Measurements from ENCODE around the gene ADAMTS19.
A peak's percentile ranks its signal among the peaks of the same experiment; 100 is the strongest.

The ADAMTS19 gene

GRCh38 chr5:129459450-129459776 lies 685 bp upstream of the ADAMTS19 start:
- peaks cover 56% of the 10 kb centered on the region for H3K27me3 Mint-ChIP-seq
- peaks cover under 1% of the 10 kb centered on the region for H3K9me3 Mint-ChIP-seq
- no peak overlapping the region for H3K27ac Mint-ChIP-seq
- H3K4me3 Mint-ChIP-seq, result no peak overlapping the region
- H3K36me3 Mint-ChIP-seq, result no peaks in the 10 kb centered on the region
- no peak for ATAC-seq
- H3K4me1 Mint-ChIP-seq, result peaks cover 13% of the 10 kb centered on the region

- no peak for ATAC-seq
- H3K4me3 Mint-ChIP-seq, result peak overlapping the region; percentile 57
- no peaks in the 10 kb centered on the region for H3K9me3 Mint-ChIP-seq
- no peak overlapping the region for H3K27ac Mint-ChIP-seq
- peaks cover 56% of the 10 kb centered on the region for H3K27me3 Mint-ChIP-seq
- no peaks in the 10 kb centered on the region for H3K36me3 Mint-ChIP-seq
- peaks cover 13% of the 10 kb centered on the region for H3K4me1 Mint-ChIP-seq
These were observed 506 bp downstream of the ADAMTS19 start for GRCh38 chr5:129460672-129460935.

- H3K4me1 Mint-ChIP-seq, result peaks cover 13% of the 10 kb centered on the region
- no peak for ATAC-seq
- H3K27me3 Mint-ChIP-seq, result peaks cover 56% of the 10 kb centered on the region
- no peak overlapping the region for H3K27ac Mint-ChIP-seq
- no peaks in the 10 kb centered on the region for H3K9me3 Mint-ChIP-seq
- H3K36me3 Mint-ChIP-seq, result no peaks in the 10 kb centered on the region
- no peak overlapping the region for H3K4me3 Mint-ChIP-seq
These were observed 1.0 kb downstream of the ADAMTS19 start for GRCh38 chr5:129460936-129461710.

- no peak overlapping the region for H3K27ac Mint-ChIP-seq
- no peaks in the 10 kb centered on the region for H3K36me3 Mint-ChIP-seq
- no peak for ATAC-seq
- peaks cover 13% of the 10 kb centered on the region for H3K4me1 Mint-ChIP-seq
- H3K27me3 Mint-ChIP-seq, result peaks cover 51% of the 10 kb centered on the region
- peak overlapping the region; percentile 59 for H3K4me3 Mint-ChIP-seq
- no peaks in the 10 kb centered on the region for H3K9me3 Mint-ChIP-seq
These were observed 1.7 kb downstream of the ADAMTS19 start for GRCh38 chr5:129461711-129462332.

- ATAC-seq, result no peak
- Mint-ChIP-seq H3K4me1 (peaks cover 8% of the 10 kb centered on the region), H3K36me3 (no peaks in the 10 kb centered on the region), H3K9me3 (no peaks in the 10 kb centered on the region), H3K4me3 (no peak overlapping the region), H3K27me3 (peaks cover 17% of the 10 kb centered on the region), H3K27ac (no peak overlapping the region)
These were observed 5.8 kb downstream of the ADAMTS19 start for GRCh38 chr5:129465776-129466344.

- Mint-ChIP-seq H3K9me3 (no peaks in the 10 kb centered on the region), H3K4me3 (no peak overlapping the region), H3K36me3 (no peaks in the 10 kb centered on the region), H3K4me1 (no peaks in the 10 kb centered on the region), H3K27ac (no peak overlapping the region), H3K27me3 (no peaks in the 10 kb centered on the region)
- no peak for ATAC-seq
These were observed 14.4 kb downstream of the ADAMTS19 start for GRCh38 chr5:129474544-129474943.

- Mint-ChIP-seq H3K27ac (no peak overlapping the region), H3K4me3 (no peak overlapping the region), H3K36me3 (no peaks in the 10 kb centered on the region), H3K4me1 (no peaks in the 10 kb centered on the region), H3K9me3 (no peaks in the 10 kb centered on the region), H3K27me3 (no peaks in the 10 kb centered on the region)
- no peak for ATAC-seq
These were observed 16.7 kb downstream of the ADAMTS19 start for GRCh38 chr5:129476751-129477150.

- no peaks in the 10 kb centered on the region for H3K4me1 Mint-ChIP-seq
- no peaks in the 10 kb centered on the region for H3K9me3 Mint-ChIP-seq
- no peak overlapping the region for H3K4me3 Mint-ChIP-seq
- H3K27me3 Mint-ChIP-seq, result no peaks in the 10 kb centered on the region
- no peaks in the 10 kb centered on the region for H3K36me3 Mint-ChIP-seq
- no peak for ATAC-seq
- no peak overlapping the region for H3K27ac Mint-ChIP-seq
These were observed 17.4 kb downstream of the ADAMTS19 start for GRCh38 chr5:129477532-129477931.

DNA sequence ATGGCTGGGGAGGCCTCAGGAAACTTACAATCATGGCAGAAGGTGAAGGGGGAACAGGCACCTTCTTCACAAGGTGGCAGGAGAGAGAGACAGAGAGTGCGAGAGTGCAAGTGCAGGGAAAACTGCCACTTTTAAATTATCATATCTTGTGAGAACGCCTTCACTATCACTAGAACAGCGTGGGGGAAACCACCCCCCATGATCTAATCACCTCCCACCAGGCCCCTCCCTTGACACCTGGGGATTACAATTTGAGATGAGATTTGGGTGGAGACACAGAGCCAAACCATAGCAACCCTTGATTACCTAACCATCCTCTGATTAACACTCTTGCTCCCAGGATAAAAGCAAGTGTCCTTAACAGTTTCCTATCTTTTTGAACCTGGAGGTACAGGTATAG lies 21.1 kb downstream of the ADAMTS19 start:
- Mint-ChIP-seq H3K4me3 (no peak overlapping the region), H3K36me3 (no peaks in the 10 kb centered on the region), H3K4me1 (no peaks in the 10 kb centered on the region), H3K27me3 (no peaks in the 10 kb centered on the region), H3K9me3 (no peaks in the 10 kb centered on the region), H3K27ac (no peak overlapping the region)
- ATAC-seq, result no peak

GRCh38 chr5:129496421-129496820 lies 36.3 kb downstream of the ADAMTS19 start:
- Mint-ChIP-seq H3K36me3 (no peaks in the 10 kb centered on the region), H3K27ac (no peak overlapping the region), H3K27me3 (no peaks in the 10 kb centered on the region), H3K9me3 (peaks cover 2% of the 10 kb centered on the region), H3K4me3 (no peak overlapping the region), H3K4me1 (no peaks in the 10 kb centered on the region)
- ATAC-seq, result peak; percentile 73

- Mint-ChIP-seq H3K36me3 (no peaks in the 10 kb centered on the region), H3K27me3 (no peaks in the 10 kb centered on the region), H3K4me1 (no peaks in the 10 kb centered on the region), H3K4me3 (no peak overlapping the region), H3K27ac (no peak overlapping the region), H3K9me3 (peaks cover under 1% of the 10 kb centered on the region)
- ATAC-seq, result no peak
These were observed 36.9 kb downstream of the ADAMTS19 start for GRCh38 chr5:129496864-129497595.

DNA sequence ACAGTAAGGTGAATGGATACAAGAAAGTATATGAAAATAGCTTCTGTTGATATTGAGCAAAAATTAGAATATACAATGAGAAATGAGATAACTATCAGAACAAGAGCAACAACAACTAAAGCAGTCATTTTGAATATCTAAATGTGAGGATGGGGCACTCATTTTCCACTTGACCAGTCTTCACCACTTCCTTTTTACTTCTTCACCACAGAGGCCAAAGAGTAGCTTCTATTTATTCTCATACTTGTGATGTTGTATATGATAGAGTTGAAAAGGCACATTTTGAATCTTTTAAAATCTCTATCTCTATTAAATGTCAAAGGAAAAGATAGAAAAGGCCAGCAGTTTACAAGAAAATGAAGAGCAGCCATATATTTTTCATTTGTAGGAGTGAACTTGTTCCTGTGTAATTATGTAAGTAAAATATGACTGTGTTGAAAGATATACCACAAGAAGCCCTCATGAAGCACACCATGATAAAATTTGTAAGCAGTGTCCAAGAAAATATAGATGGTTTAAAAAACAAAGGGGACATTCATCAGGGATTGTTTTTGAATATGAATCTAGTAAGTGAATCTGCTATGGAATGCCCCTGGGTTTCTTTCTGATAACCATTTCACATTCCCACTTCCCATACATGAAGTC lies 39.2 kb downstream of the ADAMTS19 start:
- no peaks in the 10 kb centered on the region for H3K27me3 Mint-ChIP-seq
- H3K27ac Mint-ChIP-seq, result no peak overlapping the region
- peak; percentile 39 for ATAC-seq
- H3K36me3 Mint-ChIP-seq, result no peaks in the 10 kb centered on the region
- H3K4me1 Mint-ChIP-seq, result no peaks in the 10 kb centered on the region
- no peak overlapping the region for H3K4me3 Mint-ChIP-seq
- no peaks in the 10 kb centered on the region for H3K9me3 Mint-ChIP-seq

GRCh38 chr5:129500101-129500500 lies 40.0 kb downstream of the ADAMTS19 start:
- no peaks in the 10 kb centered on the region for H3K27me3 Mint-ChIP-seq

DNA sequence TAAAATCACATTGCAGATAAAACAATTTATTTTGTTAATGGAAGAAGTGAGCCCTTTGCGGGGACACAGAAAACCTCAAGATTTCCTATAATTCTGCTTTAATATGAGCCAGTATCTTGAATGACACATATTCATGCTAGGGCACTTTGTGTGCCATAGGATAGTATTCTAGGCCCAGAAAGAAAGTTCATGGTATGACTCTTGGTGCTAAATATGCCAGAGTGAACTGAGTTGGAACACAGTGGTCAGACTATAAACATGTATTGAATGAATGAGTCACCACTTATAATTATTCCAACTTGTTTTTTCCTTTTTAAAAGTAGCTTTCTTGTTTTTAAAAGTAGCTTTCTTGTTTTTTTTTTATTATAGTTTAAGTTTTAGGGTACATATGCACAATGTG lies 46.0 kb downstream of the ADAMTS19 start:
- Mint-ChIP-seq H3K9me3 (no peaks in the 10 kb centered on the region), H3K27me3 (no peaks in the 10 kb centered on the region), H3K4me1 (no peaks in the 10 kb centered on the region), H3K36me3 (no peaks in the 10 kb centered on the region), H3K4me3 (no peak overlapping the region), H3K27ac (no peak overlapping the region)
- no peak for ATAC-seq

More at GRCh38 chr5:129500101-129500500, 40.0 kb downstream of the ADAMTS19 start:
- Mint-ChIP-seq H3K27ac (no peak overlapping the region), H3K36me3 (no peaks in the 10 kb centered on the region), H3K9me3 (no peaks in the 10 kb centered on the region), H3K4me1 (no peaks in the 10 kb centered on the region), H3K4me3 (no peak overlapping the region)
- ATAC-seq, result no peak

- Mint-ChIP-seq H3K9me3 (no peaks in the 10 kb centered on the region), H3K4me3 (no peak overlapping the region), H3K27me3 (no peaks in the 10 kb centered on the region), H3K36me3 (no peaks in the 10 kb centered on the region), H3K4me1 (no peaks in the 10 kb centered on the region), H3K27ac (no peak overlapping the region)
- ATAC-seq, result no peak
These were observed 46.9 kb downstream of the ADAMTS19 start for GRCh38 chr5:129506950-129507349.
